Endothelial cell of hepatic sinusoid (primary cell): Measurements from ENCODE around the gene TAAR6.
"Not testable (repeated sequence)": the region's sequence is repeated elsewhere in the genome, so short reads cannot be mapped to it uniquely, and the experiment has no call there.

ENCODE experiments used
- in situ Hi-C: cut with HindIII; loops from 2 replicates; pipeline ENCODE4 v1.10.0; 2017; ENCODE audit warnings: low sequenced_read_pairs

Gene TAAR6

GRCh38 chr6:132587424-132587823 lies 17.3 kb downstream of the TAAR6 start:
- in situ Hi-C loops: no loop called here

GRCh38 chr6:132589454-132589853 lies 19.3 kb downstream of the TAAR6 start, which contains the start of gene TAAR5:
Gene TAAR5 (minus strand): TSS chr6:132589741. CDS start chr6:132589686, 55 bp downstream.
- in situ Hi-C loops: no loop called here

GRCh38 chr6:132590362-132590761 lies 20.2 kb downstream of the TAAR6 start:
- in situ Hi-C loops: no loop called here

GRCh38 chr6:132592855-132593254 lies 22.7 kb downstream of the TAAR6 start:
- in situ Hi-C loops: no loop called here

- in situ Hi-C loops: no loop called here
Measured at GRCh38 chr6:132596201-132596600, 26.1 kb downstream of the TAAR6 start.

- in situ Hi-C loops: no loop called here
Measured at GRCh38 chr6:132598473-132598872, 28.4 kb downstream of the TAAR6 start.

- in situ Hi-C loops: not testable (repeated sequence)
Measured at GRCh38 chr6:132600900-132601299, 30.8 kb downstream of the TAAR6 start.

- in situ Hi-C loops: no loop called here
Measured at GRCh38 chr6:132604635-132605152, 34.6 kb downstream of the TAAR6 start.

GRCh38 chr6:132607544-132608233 lies 37.6 kb downstream of the TAAR6 start:
- in situ Hi-C loops: no loop called here

GRCh38 chr6:132611616-132612015 lies 41.5 kb downstream of the TAAR6 start:
- in situ Hi-C loops: no loop called here

GRCh38 chr6:132612449-132613108 lies 42.5 kb downstream of the TAAR6 start:
- in situ Hi-C loops: no loop called here

GRCh38 chr6:132614554-132614953 lies 44.4 kb downstream of the TAAR6 start:
- in situ Hi-C loops: no loop called here

- in situ Hi-C loops: no loop called here
Measured at GRCh38 chr6:132616677-132617076, 46.6 kb downstream of the TAAR6 start.
